SK-N-SH (cell line): ENCODE measurements around the gene DHRS1.

Source experiments
- POLR2AphosphoS5 ChIP-seq: IDR thresholded peaks from 2 replicates; pipeline ENCODE4 v1.6.1; 2012; ENCODE audit warnings: low read depth, low read length
- RAD21 ChIP-seq: IDR thresholded peaks from 2 replicates; pipeline ENCODE4 v1.6.1; 2012; ENCODE audit warnings: mild to moderate bottlenecking, low read length
- TF ChIP-seq, protein P1 (sequence below): fragments of 200-600 bp; sonication (generic); IDR thresholded peaks from 2 replicates; pipeline ENCODE4 v1.6.1; 2017; ENCODE audit warnings: antibody characterized with exemption, mild to moderate bottlenecking, moderate library complexity

DNA sequence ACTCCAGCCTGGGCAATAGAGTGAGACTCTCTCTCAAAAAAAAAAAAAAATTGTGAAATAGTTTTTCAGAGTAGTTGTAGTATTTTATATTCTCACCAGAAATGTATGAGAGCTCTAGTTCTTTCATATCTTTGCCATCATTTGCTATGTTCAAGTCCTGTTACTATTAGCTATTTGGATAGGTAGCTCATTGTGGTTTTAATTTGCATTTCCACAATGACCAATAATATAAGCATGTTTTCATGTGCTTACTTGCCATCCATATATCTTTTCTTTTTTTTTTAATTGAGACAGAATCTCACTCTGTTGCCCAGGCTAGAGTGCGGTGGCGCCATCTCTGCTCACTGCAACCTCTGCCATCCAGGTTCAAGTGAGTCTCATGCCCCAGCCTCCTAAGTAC lies 48.6 kb upstream of the DHRS1 start:
- TF ChIP-seq POLR2AphosphoS5, result no peak
- TF ChIP-seq, protein P1, sequence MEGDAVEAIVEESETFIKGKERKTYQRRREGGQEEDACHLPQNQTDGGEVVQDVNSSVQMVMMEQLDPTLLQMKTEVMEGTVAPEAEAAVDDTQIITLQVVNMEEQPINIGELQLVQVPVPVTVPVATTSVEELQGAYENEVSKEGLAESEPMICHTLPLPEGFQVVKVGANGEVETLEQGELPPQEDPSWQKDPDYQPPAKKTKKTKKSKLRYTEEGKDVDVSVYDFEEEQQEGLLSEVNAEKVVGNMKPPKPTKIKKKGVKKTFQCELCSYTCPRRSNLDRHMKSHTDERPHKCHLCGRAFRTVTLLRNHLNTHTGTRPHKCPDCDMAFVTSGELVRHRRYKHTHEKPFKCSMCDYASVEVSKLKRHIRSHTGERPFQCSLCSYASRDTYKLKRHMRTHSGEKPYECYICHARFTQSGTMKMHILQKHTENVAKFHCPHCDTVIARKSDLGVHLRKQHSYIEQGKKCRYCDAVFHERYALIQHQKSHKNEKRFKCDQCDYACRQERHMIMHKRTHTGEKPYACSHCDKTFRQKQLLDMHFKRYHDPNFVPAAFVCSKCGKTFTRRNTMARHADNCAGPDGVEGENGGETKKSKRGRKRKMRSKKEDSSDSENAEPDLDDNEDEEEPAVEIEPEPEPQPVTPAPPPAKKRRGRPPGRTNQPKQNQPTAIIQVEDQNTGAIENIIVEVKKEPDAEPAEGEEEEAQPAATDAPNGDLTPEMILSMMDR, result no peak
- TF ChIP-seq RAD21, result no peak
